HCT116 (cell line): ENCODE results near the gene NOTO.

Experiments used
- CTCF ChIP-seq, 3 experiments: fragments of 200-600 bp in 1 of 3; sonication (generic) in 1 of 3; IDR thresholded peaks in 2 of 3; conservative IDR thresholded peaks in 1 of 3; 2 replicates each; pipeline ENCODE4 v1.5.1; 2012 to 2017; ENCODE audit warnings: low read depth in 2 of 3, low read length in 2 of 3, antibody characterized with exemption in 1 of 3, borderline replicate concordance in 1 of 3, control low read depth in 1 of 3, mild to moderate bottlenecking in 1 of 3, mixed read lengths in 1 of 3, mixed run types in 1 of 3, moderate library complexity in 1 of 3; ENCODE audit not compliant: insufficient read depth in 1 of 3
- ELF1 ChIP-seq: IDR thresholded peaks from 2 replicates; pipeline ENCODE4 v1.6.1; 2012; ENCODE audit warnings: low read depth, borderline replicate concordance
- EZH2 ChIP-seq: fragments of 200-600 bp; sonication (generic); IDR thresholded peaks from 2 replicates; pipeline ENCODE4 v1.6.1; 2017; ENCODE audit warnings: antibody characterized with exemption, mixed run types
- EZH2phosphoT487 ChIP-seq: fragments of 200-600 bp; IDR thresholded peaks from 2 replicates; pipeline ENCODE4 v1.6.1; 2018; ENCODE audit warnings: antibody characterized with exemption, borderline replicate concordance
- JUND ChIP-seq: IDR thresholded peaks from 2 replicates; pipeline ENCODE4 v1.6.1; 2012
- MAX ChIP-seq: IDR thresholded peaks from 2 replicates; pipeline ENCODE4 v1.6.1; 2012
- POLR2A ChIP-seq: IDR thresholded peaks from 2 replicates; pipeline ENCODE4 v1.7.0; 2011; ENCODE audit warnings: borderline replicate concordance; ENCODE audit not compliant: insufficient read depth, insufficient read length; ENCODE audit errors: extremely low read depth
- POLR2AphosphoS5 ChIP-seq: IDR thresholded peaks from 2 replicates; pipeline ENCODE4 v1.6.1; 2011; ENCODE audit warnings: mild to moderate bottlenecking, low read depth, low read length, moderate library complexity
- RAD21 ChIP-seq: IDR thresholded peaks from 2 replicates; pipeline ENCODE4 v1.6.1; 2012; ENCODE audit warnings: low read depth, mild to moderate bottlenecking
- REST ChIP-seq: IDR thresholded peaks from 2 replicates; pipeline ENCODE4 v1.6.1; 2012; ENCODE audit warnings: low read depth
- SIN3A ChIP-seq: IDR thresholded peaks from 2 replicates; pipeline ENCODE4 v1.6.1; 2012; ENCODE audit warnings: low read depth
- SP1 ChIP-seq: IDR thresholded peaks from 2 replicates; pipeline ENCODE4 v1.6.1; 2012; ENCODE audit warnings: low read depth
- YY1 ChIP-seq: IDR thresholded peaks from 2 replicates; pipeline ENCODE4 v1.6.1; 2011; ENCODE audit warnings: low read length, low read depth, moderate library complexity, mild to moderate bottlenecking; ENCODE audit not compliant: insufficient replicate concordance; ENCODE audit errors: extremely low read depth
- ZNF274 ChIP-seq: fragments of 200-500 bp; sonication (Bioruptor generic); IDR thresholded peaks from 2 replicates; pipeline ENCODE4 v1.6.1; 2014; ENCODE audit warnings: mild to moderate bottlenecking, low read depth, low read length, inconsistent platforms

GRCh38 chr2:73233154-73233931 is 31.0 kb downstream of the NOTO start, which contains the start of gene PRADC1:
- no peak for TF ChIP-seq CTCF (IDR thresholded peaks at IDR 0.05 in 2 of 3, conservative IDR thresholded peaks at IDR 0.05 in 1 of 3; ENCODE audit: borderline replicate concordance in 1 of 3, insufficient read depth in 1 of 3, low read depth in 2 of 3, low read length in 2 of 3)
- TF ChIP-seq REST: no peak
- TF ChIP-seq RAD21: no peak
- TF ChIP-seq EZH2: no peak
- TF ChIP-seq MAX: peak; percentile 81
- TF ChIP-seq YY1: no peak
- TF ChIP-seq ELF1: no peak
- TF ChIP-seq SP1: peak; percentile 99
- no peak for TF ChIP-seq ZNF274
- TF ChIP-seq POLR2A: no peak
- peak; percentile 75 for TF ChIP-seq POLR2AphosphoS5
- TF ChIP-seq SIN3A: peak; percentile 10; the same call in 1 of the 2 replicates
- TF ChIP-seq JUND: no peak
- TF ChIP-seq EZH2phosphoT487: no peak
